OCI-M2 (cell line): ENCODE results near the gene ASIC1.

Experiments used
- DNase-seq: peaks from one replicate; lab custom pipeline; 2025; ENCODE audit not compliant: unreplicated experiment; lab: John Stamatoyannopoulos, UW

ASIC1 gene

DNA sequence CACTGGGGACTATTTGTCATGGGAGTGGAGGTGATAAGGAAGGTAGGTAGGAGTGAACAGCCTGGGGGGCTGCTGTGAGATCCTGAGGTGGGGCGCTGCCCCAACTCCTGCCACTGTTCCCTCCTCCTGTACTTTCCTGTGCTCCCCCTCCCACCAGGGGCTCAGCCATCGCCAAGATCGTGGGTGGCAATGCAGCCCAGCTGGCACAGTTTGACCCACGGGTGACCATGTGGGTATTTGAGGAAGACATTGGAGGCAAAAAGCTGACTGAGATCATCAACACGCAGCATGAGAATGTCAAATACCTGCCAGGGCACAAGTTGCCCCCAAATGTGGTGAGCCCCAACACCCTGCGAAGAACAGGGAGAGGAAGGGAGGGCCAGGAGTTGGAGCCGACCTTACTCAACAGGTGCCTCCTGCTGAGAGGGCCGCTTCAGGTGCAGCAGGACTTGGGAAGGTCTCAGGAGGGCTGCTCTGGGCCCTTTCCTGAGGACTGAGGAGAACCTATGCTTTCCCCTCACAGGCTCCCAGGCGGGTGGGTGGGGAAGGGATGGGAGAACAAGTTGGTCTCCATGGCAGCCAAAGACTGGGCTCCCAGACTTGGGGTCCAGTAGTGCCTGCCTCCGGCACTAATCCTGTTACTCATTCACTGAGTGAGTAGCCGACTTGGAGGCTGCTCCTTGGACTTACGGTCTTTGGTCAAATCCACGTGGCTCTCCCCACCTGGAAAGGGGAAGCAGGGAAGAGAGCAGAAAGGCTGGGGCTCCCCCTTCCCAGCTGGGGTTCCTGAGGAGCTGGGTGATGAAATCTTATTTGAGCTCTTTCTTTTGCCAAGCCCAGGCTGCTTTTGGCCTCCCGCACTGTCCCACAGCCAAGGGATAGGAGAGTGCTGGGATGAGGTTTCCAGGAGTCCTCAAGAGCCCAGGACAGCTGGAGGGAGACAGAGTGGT is 47.3 kb downstream of the ASIC1 start:
- no peak for DNase-seq

DNA sequence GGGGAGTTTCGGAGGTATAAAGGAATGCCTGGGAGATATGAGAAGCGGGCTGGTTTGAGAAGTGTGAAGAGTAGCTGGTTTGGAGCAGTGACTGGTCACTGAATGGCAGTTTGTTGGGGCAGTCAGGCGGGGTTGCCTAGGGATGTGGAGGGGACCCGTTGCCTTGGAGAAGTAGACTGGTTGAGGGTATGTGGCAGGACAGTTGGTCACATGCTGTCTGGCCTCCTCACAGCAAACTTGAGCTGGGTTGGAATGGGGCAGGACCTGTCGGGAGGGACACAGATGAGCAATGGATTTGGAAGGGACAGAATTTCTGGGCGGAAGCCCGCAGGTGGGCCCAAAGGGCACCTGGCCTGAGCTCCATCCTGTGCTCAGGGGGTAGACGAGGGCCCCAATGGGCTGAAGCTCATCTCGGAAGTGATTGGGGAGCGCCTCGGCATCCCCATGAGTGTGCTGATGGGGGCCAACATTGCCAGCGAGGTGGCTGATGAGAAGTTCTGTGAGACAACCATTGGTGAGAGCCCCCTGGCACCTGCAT is 48.6 kb downstream of the ASIC1 start:
- DNase-seq, result no peak

DNA sequence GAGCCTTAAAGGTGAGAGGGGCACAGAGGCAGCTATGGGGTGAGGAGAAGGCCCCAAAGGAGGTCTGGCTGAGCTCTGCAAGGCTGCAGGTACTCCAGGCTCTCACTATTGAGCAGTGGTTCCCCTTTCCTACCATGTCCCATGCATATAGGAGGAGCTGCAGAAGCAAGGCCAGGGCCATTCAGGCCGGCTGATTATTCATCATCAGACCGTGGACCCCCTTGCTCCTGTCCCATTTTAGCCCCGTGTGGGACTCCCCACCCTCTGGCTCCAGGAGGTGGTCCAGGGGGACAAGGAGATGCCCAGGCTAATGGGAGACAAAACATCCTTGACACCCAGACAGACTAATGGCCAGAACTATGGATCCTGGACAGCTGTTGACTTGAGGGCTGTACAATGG is 49.5 kb downstream of the ASIC1 start:
- DNase-seq, result no peak

DNA sequence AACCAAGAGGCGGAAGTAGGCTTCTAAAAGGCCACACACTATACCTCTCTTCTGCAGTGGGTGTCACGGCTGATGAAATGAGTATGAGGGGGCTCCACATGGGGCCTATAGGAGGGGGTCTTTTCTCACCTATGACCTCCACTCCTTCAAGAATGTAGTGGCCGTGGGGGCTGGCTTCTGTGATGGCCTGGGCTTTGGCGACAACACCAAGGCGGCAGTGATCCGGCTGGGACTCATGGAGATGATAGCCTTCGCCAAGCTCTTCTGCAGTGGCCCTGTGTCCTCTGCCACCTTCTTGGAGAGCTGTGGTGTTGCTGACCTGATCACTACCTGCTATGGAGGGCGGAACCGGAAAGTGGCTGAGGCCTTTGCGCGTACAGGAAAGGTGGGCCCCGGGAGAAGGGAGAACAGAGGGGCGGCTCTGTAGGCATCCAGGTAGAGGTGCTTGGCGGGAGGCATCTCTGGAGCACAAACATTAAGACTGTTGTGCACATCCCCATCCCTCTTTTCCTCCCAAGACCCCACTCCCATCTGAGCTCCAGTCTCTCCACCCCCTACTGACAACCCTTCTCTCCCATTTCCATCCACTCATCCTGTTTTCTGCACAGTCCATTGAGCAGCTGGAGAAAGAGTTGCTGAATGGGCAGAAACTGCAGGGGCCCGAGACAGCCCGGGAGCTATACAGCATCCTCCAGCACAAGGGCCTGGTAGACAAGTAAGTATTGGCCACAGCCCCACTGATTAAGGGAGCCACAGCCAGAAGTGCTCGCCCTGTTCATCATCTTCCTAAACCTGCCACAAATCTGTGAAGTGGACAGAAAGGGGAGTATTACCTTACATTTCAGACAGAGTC is 50.2 kb downstream of the ASIC1 start:
- no peak for DNase-seq

DNA sequence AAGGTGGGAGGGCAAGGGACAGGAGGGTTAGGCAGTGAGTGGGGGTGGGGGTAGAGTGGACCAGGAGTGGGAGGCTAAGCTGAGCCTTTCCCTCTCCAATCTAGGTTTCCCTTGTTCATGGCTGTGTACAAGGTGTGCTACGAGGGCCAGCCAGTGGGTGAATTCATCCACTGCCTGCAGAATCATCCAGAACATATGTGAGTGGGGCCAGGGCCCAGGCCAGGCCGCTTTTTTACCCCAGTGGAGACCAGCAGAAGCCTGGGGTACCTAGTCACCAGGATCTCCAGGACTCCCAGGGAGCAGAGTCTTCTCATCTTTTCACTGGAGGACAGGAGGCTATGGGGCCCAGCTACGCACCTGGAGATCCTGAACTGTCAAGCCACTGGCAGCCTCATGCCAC is 51.9 kb downstream of the ASIC1 start:
- DNase-seq, result no peak

DNA sequence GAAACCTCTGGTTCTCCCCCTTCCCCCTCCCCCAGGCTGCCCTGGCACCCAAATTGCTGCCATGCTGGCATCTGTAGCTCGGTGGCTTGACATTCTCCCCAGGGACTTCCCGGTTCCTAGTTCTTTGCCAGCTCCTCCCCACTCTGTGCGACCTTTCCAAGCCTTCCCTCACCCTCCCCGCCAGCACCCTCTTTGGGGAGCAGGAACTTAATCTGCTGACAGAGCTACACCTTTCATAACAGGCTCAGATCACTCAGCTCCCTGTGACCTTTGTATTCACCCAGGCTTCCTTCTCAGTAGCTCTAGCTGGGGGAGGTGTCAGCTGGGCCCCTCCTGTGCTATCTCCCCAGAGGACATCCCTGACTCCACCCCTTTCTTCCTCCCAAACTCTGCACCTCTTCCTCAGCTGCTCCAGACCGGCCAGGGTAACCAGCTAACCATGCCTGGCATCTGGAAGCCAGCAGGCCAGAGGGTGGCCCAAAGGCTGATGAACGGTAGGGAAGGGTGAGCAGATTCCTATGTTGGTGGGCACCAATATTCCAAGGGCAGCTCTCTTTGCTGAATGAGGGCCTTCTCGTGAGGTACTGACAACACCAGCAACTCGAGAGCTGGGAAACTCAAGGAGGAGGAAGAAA is 52.8 kb downstream of the ASIC1 start:
- DNase-seq, result no peak

DNA sequence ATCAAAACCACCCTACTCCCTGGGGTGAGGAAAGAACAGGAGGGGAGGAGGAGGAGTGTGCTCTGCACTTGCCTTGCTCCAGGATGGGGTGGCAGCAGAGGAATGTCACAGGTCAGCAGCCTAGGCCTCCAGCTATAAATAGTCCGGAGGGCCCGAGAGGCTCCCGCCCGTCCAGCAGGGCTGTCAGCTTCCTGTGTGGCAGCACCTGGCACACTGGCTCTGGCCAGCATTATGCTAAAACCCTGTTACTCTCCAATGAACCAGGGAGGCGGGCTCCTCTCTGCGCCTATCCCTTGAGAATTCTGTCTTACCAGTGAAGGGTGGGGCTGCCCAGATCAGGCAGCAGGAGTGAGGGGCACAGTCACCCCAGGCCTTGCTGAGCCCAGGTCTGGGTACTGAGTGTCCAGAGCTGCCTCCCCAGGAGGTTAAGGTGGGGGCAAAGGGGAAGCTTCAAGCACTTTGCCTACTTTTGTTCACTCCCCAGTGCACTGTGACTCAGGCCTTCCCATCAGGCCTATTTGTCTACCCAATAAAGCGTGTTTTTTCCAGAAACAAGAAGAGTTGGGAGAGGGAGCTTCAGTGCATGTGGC is 53.5 kb downstream of the ASIC1 start:
- DNase-seq, result no peak

DNA sequence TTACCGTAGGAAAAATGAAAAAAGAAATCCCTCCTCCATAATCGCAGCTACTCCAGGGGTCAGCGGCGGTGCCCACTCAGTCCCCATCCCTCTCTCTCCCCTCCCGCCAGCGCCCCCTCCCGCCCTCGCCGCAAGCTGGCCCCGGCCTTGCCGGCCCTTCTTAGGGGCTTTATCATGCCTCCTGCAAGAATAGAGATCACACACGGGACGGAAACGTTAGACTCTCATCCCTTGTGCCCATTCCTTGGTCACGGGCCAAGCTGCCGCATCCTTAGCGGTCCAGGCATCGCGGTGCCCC is 53.9 kb downstream of the ASIC1 start:
- DNase-seq, result no peak

DNA sequence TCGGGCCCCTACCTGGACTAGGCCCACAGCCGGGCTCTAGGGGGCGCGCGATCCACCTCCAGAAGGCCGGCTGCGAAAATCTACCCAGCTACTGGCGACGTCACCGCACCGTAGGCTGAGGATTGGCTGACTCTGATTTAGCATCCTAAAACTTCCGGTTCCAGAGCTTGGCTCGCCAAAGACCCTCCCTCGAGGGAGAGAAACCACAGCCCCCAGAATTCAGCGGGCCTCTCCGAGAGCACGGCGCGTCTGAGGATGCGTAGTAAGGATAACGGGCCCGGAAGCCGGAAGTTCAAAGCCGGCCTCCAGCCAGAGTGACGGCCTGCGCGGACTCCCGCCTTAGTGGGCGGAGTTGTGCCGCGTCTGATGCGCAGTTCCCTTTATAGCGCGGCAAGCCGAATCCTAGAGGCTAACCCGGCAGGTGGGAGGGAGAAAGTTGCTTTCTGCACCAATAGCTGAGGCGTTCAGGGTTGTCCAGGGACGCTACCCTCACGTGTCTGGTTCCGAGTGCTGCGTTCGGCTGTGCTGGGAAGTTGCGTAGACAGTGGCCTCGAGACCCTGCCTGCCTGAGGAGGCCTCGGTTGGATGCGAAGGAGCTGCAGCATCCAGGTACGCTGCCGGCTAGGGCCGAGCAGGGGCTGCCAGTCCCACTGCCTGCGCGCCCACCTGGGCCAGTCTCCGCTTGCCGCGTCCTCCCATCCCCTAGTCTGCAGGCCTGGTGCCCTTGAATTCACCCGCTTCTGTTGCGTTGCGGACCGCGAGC is 54.5 kb downstream of the ASIC1 start, which contains the start of gene COX14:
TSS of gene COX14 (plus strand) at position 544 of the 763 bp plus-strand sequence. CDS start 7,808 bp downstream, outside the sequence.
- peak; percentile 88 for DNase-seq

DNA sequence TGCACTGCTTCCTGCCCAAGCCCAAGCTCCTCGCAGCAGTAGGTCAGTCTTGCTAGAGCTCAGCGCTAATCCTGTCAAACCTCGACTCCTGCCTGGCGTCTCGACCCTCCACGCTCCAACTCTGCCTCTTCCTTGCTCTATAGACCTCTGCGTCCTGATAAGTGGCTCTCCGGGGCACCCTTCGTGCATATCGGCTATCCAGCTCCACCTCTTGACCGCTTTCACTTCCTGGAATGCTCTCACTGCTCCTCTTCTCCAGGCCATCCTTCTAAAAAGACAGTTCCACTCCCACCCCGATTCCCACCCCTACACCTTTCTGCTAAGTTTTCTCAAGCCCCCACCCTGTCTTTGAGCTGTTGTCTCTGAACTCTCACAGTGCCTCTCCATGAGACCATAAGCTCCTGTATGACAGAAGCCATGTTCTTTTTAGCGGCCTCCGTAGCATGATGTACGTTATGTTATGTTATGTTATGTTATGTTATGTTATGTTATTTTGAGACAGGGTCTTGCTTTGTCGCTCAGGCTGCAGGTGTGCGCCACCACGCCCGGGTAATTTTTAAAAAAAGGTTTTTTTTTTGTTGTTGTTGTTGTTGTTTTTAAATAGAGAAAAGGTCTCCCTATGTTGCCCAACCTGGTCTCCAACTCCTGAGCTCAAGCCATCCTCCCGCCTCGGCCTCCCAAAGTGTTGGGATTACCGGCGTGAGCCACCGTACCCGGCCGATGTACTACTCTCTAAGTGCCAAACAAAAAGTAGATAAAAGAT is 55.2 kb downstream of the ASIC1 start:
- DNase-seq, result peak; percentile 19

DNA sequence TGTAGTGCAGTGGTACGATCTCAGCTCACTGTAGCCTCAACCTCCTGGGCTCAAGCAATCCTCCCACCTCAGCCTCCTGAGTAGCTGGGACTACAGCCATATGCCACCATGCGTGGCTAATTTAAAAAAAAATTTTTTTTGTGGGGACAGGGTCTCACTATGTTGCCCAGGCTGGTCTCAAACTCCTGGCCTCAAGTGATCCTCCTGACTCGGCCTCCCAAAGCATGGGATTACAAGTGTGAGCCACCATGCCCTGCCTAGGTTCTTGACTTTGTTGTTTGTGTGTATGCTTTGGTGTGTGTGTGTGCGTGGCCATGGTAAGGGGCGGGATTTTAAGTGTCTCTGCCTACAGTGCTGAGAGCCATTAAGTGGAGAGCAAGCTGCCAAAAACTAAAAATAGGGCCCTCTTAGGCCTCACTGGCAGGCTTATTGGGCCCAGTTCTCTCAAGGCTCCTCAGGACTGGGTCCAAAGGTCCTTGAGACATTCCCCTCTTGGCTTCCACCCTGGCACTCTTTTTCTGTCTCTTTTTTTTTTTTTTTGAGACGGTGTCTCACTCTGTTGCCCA is 59.7 kb downstream of the ASIC1 start:
- DNase-seq, result no peak

DNA sequence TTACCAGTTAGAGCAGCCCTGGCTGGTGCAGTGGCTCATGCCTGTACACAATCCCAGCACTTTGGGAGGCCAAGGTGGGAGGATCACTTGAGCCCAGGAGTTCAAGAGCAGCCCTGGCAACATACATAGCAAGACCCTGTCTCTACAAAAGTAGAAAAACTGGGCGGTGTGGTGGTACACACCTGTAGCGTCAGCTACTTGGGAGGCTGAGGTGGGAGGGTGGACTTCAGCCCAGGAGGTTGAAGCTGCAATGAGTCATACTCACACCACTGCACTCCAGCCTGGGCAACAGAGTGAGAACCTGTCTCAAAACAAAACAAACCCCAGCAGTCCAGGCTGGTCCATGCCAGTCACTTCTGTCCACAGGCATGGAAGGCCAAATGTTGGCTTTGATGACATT is 62.0 kb downstream of the ASIC1 start:
- DNase-seq, result no peak

DNA sequence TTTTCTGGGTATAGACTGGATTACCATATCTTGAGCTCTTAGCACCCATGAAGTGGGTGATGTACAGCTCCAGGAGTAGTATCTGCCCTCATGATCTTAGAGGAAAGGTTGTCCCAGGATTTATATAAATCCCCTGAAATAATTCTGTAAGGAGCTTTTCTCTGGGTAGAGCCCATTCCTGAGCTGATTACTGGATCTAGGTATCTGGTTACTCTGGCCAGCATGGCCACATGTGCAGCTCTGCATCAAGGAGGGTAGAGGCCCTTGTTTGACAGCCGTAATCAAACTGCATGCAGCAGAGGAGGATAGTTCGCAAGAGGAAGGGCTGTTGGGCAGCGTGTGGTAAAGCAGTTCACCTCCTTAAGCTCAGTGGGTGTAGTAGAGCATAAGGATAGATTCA is 63.1 kb downstream of the ASIC1 start:
- no peak for DNase-seq

DNA sequence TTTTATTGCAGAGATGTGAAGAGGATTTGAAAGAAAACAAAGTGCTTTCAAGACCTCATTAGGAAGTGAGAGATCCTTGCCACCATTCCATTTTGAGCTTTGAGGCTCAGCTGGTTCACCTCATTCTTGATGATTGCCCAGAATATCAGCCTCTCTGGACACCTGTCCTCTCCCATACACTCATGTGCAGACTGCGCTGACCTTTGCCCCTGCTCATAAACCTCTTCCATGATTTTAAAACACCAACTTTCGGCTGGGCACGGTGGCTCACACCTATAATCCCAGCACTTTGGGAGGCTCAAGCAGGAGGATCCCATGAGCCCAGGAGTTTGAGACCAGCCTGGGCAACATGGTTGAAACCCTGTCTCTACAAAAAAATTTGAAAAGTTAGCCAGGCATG is 63.6 kb downstream of the ASIC1 start:
- DNase-seq, result no peak

DNA sequence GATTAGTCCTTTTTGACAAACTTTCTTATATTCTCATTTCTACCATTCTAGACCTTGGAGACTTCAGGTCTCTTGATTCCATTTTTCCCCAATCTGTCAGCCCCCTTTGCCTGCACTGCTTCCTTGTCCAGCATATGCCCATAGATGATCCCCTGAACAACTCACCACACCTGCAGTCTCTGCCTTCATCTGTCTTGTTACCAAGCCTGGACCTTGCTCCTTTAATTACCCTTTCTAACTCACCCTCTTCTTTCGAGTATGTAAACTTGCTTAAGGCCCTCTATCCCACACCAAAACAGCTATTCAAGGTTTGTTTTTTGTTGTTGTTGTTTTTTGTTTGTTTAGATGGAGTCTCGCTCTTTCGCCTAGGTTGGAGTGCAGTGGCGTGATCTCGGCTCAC is 64.2 kb downstream of the ASIC1 start:
- no peak for DNase-seq

DNA sequence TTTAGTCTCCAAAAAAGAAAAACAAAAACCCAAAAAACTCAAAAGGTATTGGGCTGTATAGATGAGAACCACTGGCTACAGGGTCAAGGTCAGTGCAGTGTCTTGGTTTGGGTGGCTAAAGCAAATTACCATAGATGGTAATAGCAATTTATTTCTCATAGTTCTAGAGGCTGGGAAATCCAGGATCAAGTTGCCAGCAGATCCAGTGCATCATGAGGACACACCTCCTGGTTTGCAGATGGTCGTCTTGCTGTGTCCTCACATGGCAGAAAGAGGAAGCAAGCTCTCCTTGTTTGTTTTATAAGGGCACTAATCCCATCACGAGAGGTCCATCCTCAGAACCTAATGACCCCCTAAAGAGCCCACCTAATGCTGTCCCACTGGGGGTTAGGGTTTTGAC is 65.8 kb downstream of the ASIC1 start:
- no peak for DNase-seq

DNA sequence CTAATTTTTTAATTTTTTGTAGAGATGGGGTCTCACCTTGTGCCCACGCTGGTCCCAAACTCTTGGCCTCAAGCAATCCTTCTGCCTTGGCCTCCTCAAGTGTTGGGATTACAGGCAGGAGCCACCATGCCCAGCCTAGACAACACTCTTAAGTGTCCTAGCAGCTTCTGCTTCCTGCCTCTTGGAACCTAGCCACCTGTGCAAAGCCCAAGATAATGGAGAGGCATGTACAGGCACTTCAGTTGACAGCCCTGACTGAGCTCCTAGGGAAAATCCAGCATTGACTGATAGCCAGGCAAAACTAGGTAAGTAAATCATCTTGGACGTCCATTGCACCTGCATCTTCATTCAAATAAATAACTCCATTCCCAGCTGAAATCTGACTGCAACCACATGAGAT is 70.2 kb downstream of the ASIC1 start:
- no peak for DNase-seq

DNA sequence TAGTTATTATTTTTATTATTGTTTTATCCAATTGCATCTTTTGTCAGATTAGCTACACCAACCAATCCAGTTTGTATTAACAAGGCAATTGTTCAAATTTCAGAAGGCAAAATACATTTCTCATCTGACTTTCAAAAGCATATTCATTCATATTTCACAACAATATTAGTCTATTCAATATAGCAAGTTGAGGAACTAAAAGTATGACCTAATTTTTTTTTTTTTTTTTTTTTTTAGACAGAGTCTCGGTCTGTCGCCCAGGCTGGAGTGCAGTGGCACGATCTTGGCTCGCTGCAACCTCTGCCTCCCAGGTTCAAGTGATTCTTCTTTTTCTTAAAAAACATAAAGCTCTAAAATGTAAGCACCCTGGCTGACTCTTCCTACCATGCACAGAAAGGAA is 71.9 kb downstream of the ASIC1 start:
- no peak for DNase-seq

DNA sequence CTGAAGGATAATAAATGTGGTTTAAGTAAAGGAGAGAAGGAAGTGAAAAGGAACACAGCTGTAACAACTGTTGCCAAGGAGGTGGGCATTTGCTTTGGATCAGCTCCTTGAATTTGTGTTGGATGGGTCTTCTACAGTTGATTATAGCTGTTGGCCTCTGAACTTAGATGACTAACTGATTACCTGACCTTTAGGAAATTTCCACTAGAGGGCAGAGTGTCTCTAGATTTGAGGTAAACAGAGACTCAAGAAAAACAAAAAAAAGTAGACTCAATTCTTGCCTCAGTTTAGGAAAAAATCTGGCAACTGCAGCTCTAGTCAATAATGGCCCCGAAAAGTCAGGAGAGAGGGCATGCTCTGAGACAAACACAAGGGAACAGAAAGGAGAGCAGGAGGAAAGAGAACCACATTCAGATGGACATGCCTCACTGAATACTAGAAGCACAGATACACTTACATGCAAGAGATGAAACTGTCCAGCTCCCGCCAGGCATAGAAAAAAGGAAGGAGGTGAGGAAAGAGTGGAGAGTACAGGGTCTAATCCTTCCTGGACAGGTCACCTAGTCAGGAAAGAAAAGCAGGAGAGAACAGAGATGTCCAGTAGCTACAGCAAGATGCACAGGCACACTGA is 75.2 kb downstream of the ASIC1 start:
- no peak for DNase-seq
